HCT116 (cell line): ENCODE results near the gene TBRG4. TPM values are rescaled to one million over a fixed set of nuclear protein-coding genes. Genes with fewer than 3 reads are reported as not detected.

Experiments
- ATAC-seq: fragments of 200-7000 bp; cut with Tn5 transposase; 2 replicates; pipeline ENCODE4 v1.9.1; 2020; ENCODE audit warnings: mild to moderate bottlenecking, moderate library complexity
- BruUV-seq: library from RNA; stranded (reverse); fragments of 400-500 nt; replicated peaks from 2 replicates; lab custom pipeline; 2021; lab: Mats Ljungman, UMichigan
- CTCF ChIA-PET: fragments of 300-600 bp; sonication (Branson Sonifier 250); formaldehyde crosslinking; loops from one replicate; lab custom pipeline; 2021; ENCODE audit warnings: antibody characterized with exemption; lab: Charles Lee
- POLR2A ChIA-PET: fragments of 300-600, 350-600 bp; sonication (Branson Sonifier 250); formaldehyde crosslinking; loops from one replicate; lab custom pipeline; 2021; ENCODE audit warnings: antibody characterized with exemption; lab: Charles Lee
- RAD21 ChIA-PET, 2 experiments: fragments of 300-600 bp; sonication (Branson Sonifier 250); formaldehyde crosslinking; loops; one replicate each; lab custom pipeline; 2023; ENCODE audit warnings: low total read pairs in 2 of 2; ENCODE audit not compliant: uncharacterized antibody in 2 of 2, unreplicated experiment in 2 of 2, low non-redundant PET in 1 of 2; lab: Charles Lee
- DNase-seq: peaks from one replicate; pipeline ENCODE4 v3.0.0-alpha.2; 2010; ENCODE audit warnings: low read depth, low spot score
- H2AFZ ChIP-seq: fragments of 200-600 bp; shearing (Covaris generic), sonication (generic); 2 replicates; pipeline ENCODE4 v1.6.1; 2017; ENCODE audit warnings: low read depth, mixed run types, mixed read lengths, antibody characterized with exemption, low read length; ENCODE audit not compliant: poor library complexity, severe bottlenecking
- H3K27ac ChIP-seq: 2 replicates; pipeline ENCODE4 v1.5.1; 2012; ENCODE audit warnings: low read depth, low read length
- H3K27me3 ChIP-seq: fragments of 200-600 bp; sonication (generic); 2 replicates; pipeline ENCODE4 v1.6.1; 2016; ENCODE audit warnings: mixed run types, low read length, mixed read lengths; ENCODE audit not compliant: insufficient read depth
- H3K36me3 ChIP-seq, 2 experiments: fragments of 200-500 bp in 1 of 2; fragments of 200-600 bp in 1 of 2; sonication (Bioruptor generic) in 1 of 2; sonication (generic) in 1 of 2; 2 replicates each; pipeline versions ENCODE4 v1.5.1 to v1.6.1; 2014 to 2016; ENCODE audit warnings: low read length in 2 of 2, inconsistent platforms in 1 of 2, mixed read lengths in 1 of 2, mixed run types in 1 of 2; ENCODE audit not compliant: insufficient read depth in 2 of 2, control insufficient read depth in 1 of 2
- H3K4me1 ChIP-seq, 2 experiments: fragments of 200-600 bp in 1 of 2; sonication (generic) in 1 of 2; 2 replicates each; pipeline versions ENCODE4 v1.5.1 to v1.6.1; 2012 to 2017; ENCODE audit warnings: low read length in 2 of 2, inconsistent platforms in 1 of 2, mild to moderate bottlenecking in 1 of 2, mixed read lengths in 1 of 2, mixed run types in 1 of 2, moderate library complexity in 1 of 2; ENCODE audit not compliant: insufficient read depth in 2 of 2, control insufficient read depth in 1 of 2
- H3K4me2 ChIP-seq: fragments of 200-600 bp; sonication (generic); 2 replicates; pipeline ENCODE4 v1.6.1; 2017; ENCODE audit warnings: mixed run types, low read length, mixed read lengths
- H3K4me3 ChIP-seq, 2 experiments: fragments of 200-600 bp in 1 of 2; sonication (generic) in 1 of 2; replicated peaks in 1 of 2; 2 replicates each; pipeline ENCODE4 v1.5.1; 2011 to 2016; ENCODE audit warnings: low read length in 2 of 2, control low read depth in 1 of 2, low read depth in 1 of 2, mild to moderate bottlenecking in 1 of 2, mixed read lengths in 1 of 2, mixed run types in 1 of 2
- H3K79me2 ChIP-seq: fragments of 200-600 bp; sonication (generic); 2 replicates; pipeline ENCODE4 v1.6.1; 2017; ENCODE audit warnings: mild to moderate bottlenecking, mixed run types, low read length, moderate library complexity, mixed read lengths; ENCODE audit not compliant: insufficient read depth
- H3K9ac ChIP-seq: fragments of 200-600 bp; sonication (generic); 2 replicates; pipeline ENCODE4 v1.6.1; 2016; ENCODE audit warnings: low read length, mixed read lengths
- H3K9me2 ChIP-seq: fragments of 200-600 bp; sonication (generic), shearing (Covaris generic); 2 replicates; pipeline ENCODE4 v1.6.1; 2017; ENCODE audit warnings: mixed run types, mild to moderate bottlenecking, moderate library complexity; ENCODE audit not compliant: insufficient read depth
- H3K9me3 ChIP-seq, 2 experiments: fragments of 200-500 bp in 1 of 2; fragments of 200-600 bp in 1 of 2; sonication (Bioruptor generic) in 1 of 2; sonication (generic) in 1 of 2; 2 replicates each; pipeline ENCODE4 v1.6.1; 2014 to 2017; ENCODE audit warnings: low read length in 2 of 2, mixed read lengths in 2 of 2, inconsistent platforms in 1 of 2, low read depth in 1 of 2, mild to moderate bottlenecking in 1 of 2, mixed run types in 1 of 2, moderate library complexity in 1 of 2; ENCODE audit not compliant: control insufficient read depth in 1 of 2, insufficient read depth in 1 of 2
- H4K20me1 ChIP-seq: fragments of 200-600 bp; sonication (generic), shearing (Covaris generic); 2 replicates; pipeline ENCODE4 v1.6.1; 2017; ENCODE audit warnings: mixed run types, mild to moderate bottlenecking, moderate library complexity; ENCODE audit not compliant: insufficient read depth
- CEBPB ChIP-seq: IDR thresholded peaks from 2 replicates; pipeline ENCODE4 v1.6.1; 2012; ENCODE audit warnings: low read depth
- EGR1 ChIP-seq: IDR thresholded peaks from 2 replicates; pipeline ENCODE4 v1.6.1; 2012; ENCODE audit warnings: low read depth
- JUND ChIP-seq: IDR thresholded peaks from 2 replicates; pipeline ENCODE4 v1.6.1; 2012
- SIN3A ChIP-seq: IDR thresholded peaks from 2 replicates; pipeline ENCODE4 v1.6.1; 2012; ENCODE audit warnings: low read depth
- intact Hi-C: fragments of 100-400 bp; cut with micrococcal nuclease; formaldehyde crosslinking; loops from 2 replicates; pipeline ENCODE4 v1.10.0; 2022
- total RNA-seq: library from RNA; stranded (reverse); gene quantifications from one replicate; pipeline ENCODE4 v1.2.1, GENCODE V29; 2021; ENCODE audit not compliant: unreplicated experiment

The TBRG4 gene
- total RNA-seq, 1 experiment from 2014 or later = 136 TPM

- intact Hi-C loops = no loop called here
- ChIA-PET RAD21 (no interaction called here), CTCF (no interaction called here), POLR2A (no interaction called here)
- BruUV-seq = no TSS peak
- Histone ChIP-seq H3K79me2 (peaks cover 4% of the 10 kb centered on the region), H3K4me1 (peaks cover 0 to 15% of the 10 kb centered on the region in 2 experiments; a peak in 2 of 4 replicates), H3K36me3 (no peaks in the 10 kb centered on the region; a peak in 1 of 4 replicates), H3K9me2 (no peaks in the 10 kb centered on the region), H3K9ac (no peak overlapping the region), H3K27ac (no peak overlapping the region), H3K9me3 (no peaks in the 10 kb centered on the region), H3K27me3 (no peaks in the 10 kb centered on the region), H2AFZ (no peak overlapping the region), H3K4me3 (no peak overlapping the region), H3K4me2 (no peak overlapping the region), H4K20me1 (no peaks in the 10 kb centered on the region)
- no peak for DNase-seq
- TF ChIP-seq EGR1 = no peak
- TF ChIP-seq SIN3A = no peak
- no peak for TF ChIP-seq JUND
- ATAC-seq = no peak
Measured at GRCh38 chr7:45053941-45054340, 57.6 kb downstream of the TBRG4 start.

GRCh38 chr7:45053401-45053800 lies 58.1 kb downstream of the TBRG4 start:
- no TSS peak for BruUV-seq
- no peak for TF ChIP-seq CEBPB
- TF ChIP-seq, all 23 proteins: peak for 0
- Histone ChIP-seq H3K9me2 (no peaks in the 10 kb centered on the region), H3K9me3 (no peaks in the 10 kb centered on the region), H3K27me3 (no peaks in the 10 kb centered on the region), H3K79me2 (peaks cover under 1% of the 10 kb centered on the region; the same call in 1 of the 2 replicates), H3K27ac (no peak overlapping the region), H3K4me3 (no peak overlapping the region), H2AFZ (no peak overlapping the region), H3K4me1 (peaks cover 0 to 15% of the 10 kb centered on the region in 2 experiments; a peak in 2 of 4 replicates), H3K9ac (no peak overlapping the region), H3K36me3 (no peaks in the 10 kb centered on the region; a peak in 1 of 4 replicates), H3K4me2 (no peak overlapping the region), H4K20me1 (no peaks in the 10 kb centered on the region)
- ChIA-PET RAD21 (no interaction called here), POLR2A (no interaction called here), CTCF (no interaction called here)
- ATAC-seq = no peak
- intact Hi-C loops = no loop called here
- DNase-seq = no peak
